Superior temporal gyrus (tissue), 1 donor: ENCODE measurements around the gene FAM53B.
"Not testable (repeated sequence)": the region's sequence is repeated elsewhere in the genome, so short reads cannot be mapped to it uniquely, and the experiment has no call there.

Experiments used
- DNase-seq: peaks from one replicate; pipeline ENCODE4 v3.0.0-alpha.2; 2016; ENCODE audit errors: extremely low spot score

The FAM53B gene

DNA sequence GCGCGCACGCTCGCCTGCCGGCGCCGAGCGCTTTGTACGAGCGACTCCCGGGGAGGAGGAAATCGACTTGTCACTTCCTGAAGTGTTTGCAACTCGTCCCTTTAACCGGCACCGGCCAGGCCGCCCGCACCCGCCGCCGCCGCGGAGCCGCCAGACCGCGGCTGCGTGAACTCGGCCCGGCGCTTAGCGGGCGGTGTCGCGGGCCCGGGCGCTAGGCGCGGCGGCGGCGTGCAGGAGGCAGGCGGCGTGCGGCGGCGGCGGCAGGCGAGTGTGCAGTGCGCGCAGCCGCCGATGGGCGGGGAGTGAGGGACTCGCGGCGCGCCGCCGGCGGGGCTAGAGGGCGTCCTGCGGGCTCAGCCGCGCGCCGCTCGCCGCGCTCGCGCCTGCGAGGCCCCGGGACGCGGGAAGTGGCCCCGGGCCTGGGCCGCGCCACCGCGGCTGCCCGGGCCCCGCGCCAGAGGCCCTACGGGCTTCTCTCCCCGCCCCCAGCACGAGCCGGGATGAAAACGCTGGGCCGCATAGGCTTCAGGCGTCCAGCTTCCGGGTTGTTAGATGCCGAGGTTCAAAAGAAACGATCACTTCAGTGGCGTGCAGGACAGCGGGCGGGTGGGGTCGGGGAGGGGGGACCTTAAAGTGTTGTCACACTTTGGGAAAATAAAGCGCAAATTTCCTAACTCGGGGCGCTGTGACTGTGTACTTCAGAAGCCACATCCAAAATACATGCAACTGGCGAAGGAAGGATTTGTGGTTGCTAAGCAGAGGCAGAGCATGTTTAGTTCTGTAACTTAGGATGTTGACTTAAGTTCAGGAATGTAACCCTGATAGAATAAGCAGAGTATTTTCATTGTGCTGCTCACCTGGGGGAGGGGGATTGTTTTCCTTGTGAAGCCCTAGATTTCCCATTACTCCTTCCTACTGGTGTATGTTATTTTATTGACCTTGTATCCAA lies at the start of gene FAM53B:
FAM53B (minus strand) TSS at position 277 of the 949 bp plus-strand sequence. CDS start 37,665 bp downstream, outside the sequence.
- peak; percentile 83 for DNase-seq

DNA sequence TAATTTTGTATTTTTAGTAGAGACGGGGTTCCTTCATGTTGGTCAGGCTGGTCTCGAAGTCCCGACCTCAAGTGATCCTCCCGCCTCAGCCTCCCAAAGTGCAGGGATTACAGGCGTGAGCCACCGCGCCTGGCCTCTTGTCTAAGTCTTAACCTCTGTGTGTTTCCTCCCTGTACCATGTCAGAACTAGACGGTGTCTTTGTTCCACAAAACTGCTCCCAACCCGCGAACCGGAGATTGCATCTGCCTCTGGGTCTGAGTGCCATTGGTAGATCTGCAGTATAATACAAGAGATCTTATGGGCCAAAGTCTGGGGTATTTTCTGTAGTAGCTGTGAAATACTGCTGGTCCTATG lies 48.8 kb upstream of the FAM53B start:
- DNase-seq, result no peak

DNA sequence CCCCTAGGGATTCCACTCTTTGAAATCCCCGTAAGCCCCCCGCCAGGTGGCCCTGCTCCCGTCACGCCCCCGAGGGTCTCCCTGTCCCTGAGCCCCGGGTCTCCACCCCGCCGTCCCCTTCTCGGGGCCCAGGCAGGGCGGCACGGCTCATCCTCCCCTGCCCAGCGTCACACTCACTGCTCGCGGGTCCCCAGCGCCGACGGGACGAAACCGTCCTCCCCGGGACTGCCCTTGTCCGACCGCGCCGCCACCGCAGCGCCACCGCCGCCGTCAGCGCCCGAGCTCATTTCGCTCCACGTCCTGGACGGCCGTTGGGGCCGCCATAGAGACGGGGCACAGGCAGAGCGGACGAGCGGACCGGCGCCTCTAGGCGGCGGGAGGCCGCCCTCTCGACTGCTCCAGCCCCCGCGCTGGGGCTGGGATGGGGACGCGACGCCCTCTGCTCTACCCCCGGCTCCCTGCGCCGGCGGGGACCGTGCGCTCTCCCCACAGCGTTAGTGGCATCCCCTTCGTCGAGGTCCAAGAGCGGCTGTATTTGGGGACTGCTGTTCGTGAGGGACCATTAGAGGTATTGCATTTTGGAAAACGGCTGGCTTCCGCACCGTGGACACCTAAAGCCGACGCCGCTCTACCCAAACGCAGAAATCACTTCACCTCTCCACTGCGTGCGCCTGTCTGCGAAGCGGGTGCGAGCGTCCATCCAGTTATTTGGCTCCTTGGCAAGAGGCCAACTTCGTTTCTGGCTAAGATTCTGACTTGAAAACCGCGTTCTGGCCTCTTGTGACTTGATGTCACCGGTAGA lies 47.6 kb upstream of the FAM53B start, which contains the start of gene EEF1AKMT2:
EEF1AKMT2 (minus strand) TSS at position 341 of the 802 bp plus-strand sequence; CDS start at position 287, 54 bp downstream.
- DNase-seq, result peak; percentile 83

DNA sequence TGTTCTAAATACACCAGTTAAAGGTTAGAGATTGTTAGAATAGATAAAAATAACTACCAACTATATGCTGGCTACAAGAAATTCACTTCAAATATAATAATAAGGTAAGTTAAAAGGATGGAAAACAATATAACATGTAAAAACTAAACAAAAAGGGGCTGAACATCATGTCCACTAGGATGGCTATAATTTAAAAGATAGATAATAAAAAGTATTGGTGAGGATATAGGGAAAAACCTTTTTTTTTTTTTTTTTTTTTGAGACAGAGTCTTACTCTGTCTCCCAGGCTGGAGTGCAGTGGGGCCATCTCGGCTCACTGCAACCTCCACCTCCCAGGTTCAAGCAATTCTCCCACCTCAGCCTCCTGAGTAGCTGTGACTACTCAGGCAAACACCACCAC lies 38.7 kb upstream of the FAM53B start:
- DNase-seq, result not testable (repeated sequence)

DNA sequence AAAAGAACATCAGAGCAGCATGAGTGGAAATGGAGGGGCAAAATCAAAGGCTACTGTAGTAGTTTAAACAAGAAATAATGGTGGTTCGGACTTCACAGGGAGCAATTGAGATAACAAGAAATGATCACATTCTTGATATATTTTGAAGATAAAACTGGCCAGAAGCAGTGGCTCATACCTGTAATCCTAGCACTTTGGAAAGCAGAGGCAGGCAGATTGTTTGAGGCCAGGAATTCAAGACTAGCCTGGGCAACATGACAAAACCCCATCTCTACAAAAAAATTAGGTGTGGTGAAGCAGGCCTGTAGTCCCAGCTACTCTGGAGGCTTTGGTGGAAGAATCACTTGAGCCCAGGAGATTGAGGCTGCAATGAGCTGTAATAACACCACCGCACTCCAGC lies 24.6 kb upstream of the FAM53B start:
- DNase-seq, result no peak

- no peak for DNase-seq
Measured at GRCh38 chr10:124765256-124765655, 21.1 kb upstream of the FAM53B start.

DNA sequence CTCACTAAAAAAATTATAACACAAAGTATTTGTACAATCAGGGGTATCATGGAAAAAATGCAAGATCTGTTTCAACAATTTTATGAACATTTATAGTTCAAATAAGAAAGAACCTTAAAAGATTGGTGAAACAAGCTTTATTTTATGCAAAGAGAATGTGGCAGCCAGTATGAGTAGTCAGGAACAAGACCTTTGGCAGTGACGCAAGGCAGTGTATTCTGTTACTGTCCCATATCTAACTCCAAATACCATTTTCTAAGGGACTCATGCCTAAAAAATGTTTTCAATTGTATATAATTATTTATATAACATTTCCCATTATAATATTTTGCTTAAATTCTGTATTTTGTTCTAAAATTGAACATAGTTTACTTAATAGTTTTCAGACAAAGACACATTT lies 19.1 kb upstream of the FAM53B start:
- no peak for DNase-seq

DNA sequence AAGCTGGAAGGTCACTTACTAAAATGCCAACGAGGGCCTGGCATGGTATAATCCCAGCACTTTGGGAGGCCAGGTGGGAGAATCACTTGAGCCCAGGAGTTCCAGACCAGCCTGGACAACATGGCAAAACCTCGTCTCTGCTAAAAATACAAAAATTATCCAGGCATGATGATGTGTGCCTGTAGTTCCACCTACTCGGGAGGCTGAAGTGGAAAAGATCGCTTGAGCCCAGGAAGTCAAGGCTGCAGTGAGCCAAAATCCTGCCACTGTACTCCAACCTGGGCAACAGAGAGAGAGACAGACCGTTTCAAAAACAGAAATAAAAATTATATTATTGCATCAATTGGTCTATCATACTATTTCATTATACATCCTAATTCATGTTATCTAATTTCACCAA lies 18.1 kb upstream of the FAM53B start:
- no peak for DNase-seq

DNA sequence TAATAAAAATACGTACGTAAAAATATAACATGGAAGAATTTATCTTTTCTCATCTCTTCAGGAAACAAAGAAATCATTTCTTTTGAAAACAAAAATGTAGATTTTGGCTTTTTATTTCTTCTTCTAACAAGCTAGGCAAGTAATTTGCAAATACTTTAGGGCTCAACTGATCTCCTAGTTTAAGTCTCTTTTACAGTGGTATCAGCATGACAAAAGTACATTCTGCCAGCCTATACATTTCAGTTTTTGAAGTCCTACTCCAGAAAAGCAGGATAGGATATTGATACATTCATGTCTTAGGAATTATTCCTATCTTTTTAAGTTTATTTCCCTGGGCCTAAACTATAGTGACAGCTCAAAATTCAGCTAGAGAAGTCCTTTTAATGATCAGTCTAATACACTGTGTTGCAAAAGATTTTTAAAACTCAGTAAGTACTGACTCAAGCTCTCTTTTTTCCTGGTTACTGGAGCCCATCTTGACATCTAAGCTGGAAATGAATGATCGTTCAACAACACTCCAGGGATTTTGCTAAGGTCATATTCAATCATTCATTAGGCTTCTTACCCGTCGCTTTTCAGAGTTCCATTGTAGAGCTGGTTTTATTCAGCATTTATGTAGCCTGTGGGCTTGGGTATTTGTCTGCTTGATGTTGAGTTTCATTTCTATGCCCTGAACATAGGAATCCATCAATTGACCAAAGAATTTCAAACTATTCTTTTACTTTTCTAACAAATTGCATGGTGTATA lies 12.2 kb upstream of the FAM53B start:
- DNase-seq, result peak; percentile 11

GRCh38 chr10:124755581-124755980 lies 11.4 kb upstream of the FAM53B start:
- DNase-seq, result peak; percentile 14

DNA sequence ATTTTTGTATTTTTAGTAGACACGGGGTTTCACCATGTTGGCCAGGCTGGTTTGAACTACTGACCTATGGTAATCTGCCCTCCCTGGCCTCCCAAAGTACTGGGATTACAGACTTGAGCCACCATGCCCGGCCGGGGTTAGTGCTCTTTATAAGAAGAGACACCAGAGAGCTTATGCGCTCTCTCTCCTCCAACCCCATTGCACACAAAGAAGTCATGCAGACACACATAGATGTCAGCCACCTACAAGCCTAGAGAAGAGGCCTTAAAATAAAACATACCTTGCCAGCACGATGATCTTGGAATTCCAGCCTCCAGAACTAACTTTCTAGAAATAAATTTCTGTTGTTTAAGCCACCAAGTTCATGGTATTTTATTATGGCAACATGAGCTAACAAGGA lies 10.0 kb upstream of the FAM53B start:
- DNase-seq, result no peak

DNA sequence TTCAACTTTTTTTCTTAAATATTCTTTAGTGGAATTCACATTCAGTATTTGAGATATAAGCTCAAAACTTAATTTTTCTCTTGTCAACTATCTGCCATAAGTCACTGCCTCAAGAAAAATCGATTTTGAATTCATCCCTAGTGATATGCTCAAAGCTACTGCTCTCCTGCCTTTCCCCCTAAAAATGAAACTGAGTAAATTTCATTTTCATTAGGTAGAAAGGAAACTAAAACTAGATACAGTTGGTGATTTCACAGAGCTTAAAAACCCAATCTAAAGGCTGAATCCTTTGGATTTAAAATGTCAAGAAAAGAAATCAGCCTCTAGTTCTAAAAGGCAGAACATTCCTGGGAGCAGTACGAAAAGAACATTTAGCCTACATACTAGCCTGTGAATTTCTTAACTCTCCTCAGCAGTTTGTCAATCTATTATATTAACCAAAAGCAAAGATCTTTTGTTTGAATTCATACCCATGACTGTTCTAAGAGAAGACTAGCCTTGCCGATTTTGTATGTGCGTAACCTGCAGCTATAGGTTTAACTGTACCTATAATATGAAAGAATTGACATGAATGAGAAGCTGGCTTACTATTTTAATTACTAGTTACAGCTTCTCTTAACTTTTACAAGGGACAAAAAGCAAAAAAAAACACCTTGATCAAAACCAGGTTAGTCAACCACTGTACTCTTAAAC lies 4.9 kb upstream of the FAM53B start:
- no peak for DNase-seq

GRCh38 chr10:124748166-124748565 lies 4.0 kb upstream of the FAM53B start:
- no peak for DNase-seq

DNA sequence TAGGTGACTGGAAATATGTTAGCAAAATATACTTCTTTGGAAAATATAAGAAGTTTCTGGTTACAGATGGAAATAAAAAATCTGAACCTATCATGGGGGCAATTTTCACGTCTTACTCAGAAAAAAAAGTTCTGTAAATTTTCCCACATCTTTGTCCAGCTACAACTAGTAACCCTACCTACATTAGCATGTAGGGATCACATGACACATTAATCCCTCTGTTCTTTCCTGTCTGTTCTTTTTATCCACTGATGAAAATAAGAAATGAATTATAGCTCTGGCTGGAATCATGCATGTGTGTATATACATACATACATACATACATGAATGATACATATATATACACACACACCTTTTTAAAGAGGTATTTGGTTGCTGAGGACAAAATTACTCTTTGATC lies 3.6 kb upstream of the FAM53B start:
- no peak for DNase-seq

- no peak for DNase-seq
Measured at GRCh38 chr10:124746992-124747391, 2.8 kb upstream of the FAM53B start.

DNA sequence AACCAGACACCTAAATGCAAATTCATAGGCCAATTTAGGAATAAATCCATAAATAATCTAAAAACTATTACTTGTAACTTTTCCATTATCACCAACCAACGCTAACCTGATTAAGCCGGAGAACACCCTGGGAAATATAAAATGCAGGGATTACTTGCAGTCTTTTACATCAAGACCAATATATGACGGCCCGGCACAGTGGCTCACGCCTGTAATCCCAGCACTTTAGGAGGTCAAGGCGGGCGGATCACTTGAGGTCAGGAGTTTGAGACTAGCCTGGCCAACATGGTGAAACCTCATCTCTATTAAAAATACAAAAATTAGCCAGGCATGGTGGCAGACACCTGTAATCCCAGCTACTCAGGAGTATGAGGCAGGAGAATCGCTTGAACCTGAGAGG lies 2.3 kb upstream of the FAM53B start:
- not testable (repeated sequence) for DNase-seq

DNA sequence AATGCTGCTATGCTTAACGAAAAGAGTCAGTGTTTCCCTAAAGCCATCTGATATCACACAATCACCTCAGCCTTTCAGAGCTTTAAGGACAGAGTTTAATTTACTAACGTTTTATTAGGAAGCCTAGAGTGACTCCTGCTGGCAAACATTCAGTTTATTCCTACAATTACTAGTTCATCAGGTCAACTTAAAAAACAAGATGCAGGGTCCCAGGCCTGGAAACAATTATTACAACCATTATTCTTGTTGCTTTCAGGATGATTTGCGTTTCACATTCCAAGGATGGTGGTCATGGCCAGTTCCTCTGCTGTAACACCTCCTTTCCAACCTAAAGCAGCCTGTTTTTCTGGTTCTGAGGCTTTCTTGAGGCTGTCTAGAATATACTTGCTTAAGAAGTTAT lies 1.5 kb upstream of the FAM53B start:
- DNase-seq, result peak; percentile 79

- DNase-seq, result peak; percentile 41
Measured at GRCh38 chr10:124745252-124745651, 1.1 kb upstream of the FAM53B start.

GRCh38 chr10:124743191-124744101 lies 732 bp downstream of the FAM53B start:
- peak; percentile 42 for DNase-seq
